Caco-2 (cell line): ENCODE data around the gene ZNF184. TPM values are rescaled to one million over a fixed set of nuclear protein-coding genes. Genes with fewer than 3 reads are reported as not detected.

ENCODE experiments used
- BruUV-seq: library from RNA; stranded (reverse); fragments of 400-500 nt; replicated peaks from 2 replicates; lab custom pipeline; 2021; lab: Mats Ljungman, UMichigan
- CTCF ChIA-PET: fragments of 300-600 bp; sonication (Branson Sonifier 250); formaldehyde crosslinking; loops from one replicate; lab custom pipeline; 2022; ENCODE audit warnings: antibody characterized with exemption; lab: Charles Lee
- POLR2A ChIA-PET: fragments of 300-600 bp; sonication (Branson Sonifier 250); formaldehyde crosslinking; loops from one replicate; lab custom pipeline; 2022; ENCODE audit warnings: antibody characterized with exemption; lab: Charles Lee
- DNase-seq, 2 experiments: peaks; one replicate each; pipeline versions ENCODE4 v3.0.0 to v3.0.0-alpha.2; 2020 to 2022
- H3K27me3 ChIP-seq: replicated peaks from 2 replicates; pipeline ENCODE4 v1.6.0; 2011; ENCODE audit warnings: low read length; ENCODE audit not compliant: control insufficient read depth, insufficient read depth
- H3K36me3 ChIP-seq: 2 replicates; pipeline ENCODE4 v1.5.1; 2011; ENCODE audit warnings: low read length; ENCODE audit not compliant: control insufficient read depth, insufficient read depth
- H3K4me1 ChIP-seq: fragments of 250-450 bp; sonication (Bioruptor Pico); 2 replicates; pipeline ENCODE4 v1.5.1; 2020; ENCODE audit warnings: mild to moderate bottlenecking
- H3K4me3 ChIP-seq: 2 replicates; pipeline ENCODE4 v1.5.1; 2011; ENCODE audit warnings: low read depth, mild to moderate bottlenecking, control low read depth, low read length
- H3K9me3 ChIP-seq: fragments of 250-450 bp; sonication (Bioruptor Pico); 2 replicates; pipeline ENCODE4 v1.5.1; 2020; ENCODE audit warnings: mild to moderate bottlenecking, moderate library complexity
- H3K27ac Mint-ChIP-seq: one replicate; pipeline ENCODE4 v1.8.0; 2022; ENCODE audit warnings: mixed read lengths; ENCODE audit not compliant: unreplicated experiment
- H3K27me3 Mint-ChIP-seq: one replicate; pipeline ENCODE4 v1.8.0; 2022; ENCODE audit warnings: mixed read lengths; ENCODE audit not compliant: insufficient read depth, unreplicated experiment
- H3K36me3 Mint-ChIP-seq: one replicate; pipeline ENCODE4 v1.8.0; 2022; ENCODE audit warnings: mild to moderate bottlenecking, mixed read lengths; ENCODE audit not compliant: insufficient read depth, unreplicated experiment
- H3K4me1 Mint-ChIP-seq: one replicate; pipeline ENCODE4 v1.8.0; 2022; ENCODE audit warnings: low read depth, mixed read lengths; ENCODE audit not compliant: unreplicated experiment
- H3K4me3 Mint-ChIP-seq: one replicate; pipeline ENCODE4 v1.8.0; 2022; ENCODE audit warnings: mild to moderate bottlenecking, moderate library complexity, mixed read lengths; ENCODE audit not compliant: unreplicated experiment
- H3K9me3 Mint-ChIP-seq: one replicate; pipeline ENCODE4 v1.8.0; 2022; ENCODE audit warnings: mixed read lengths; ENCODE audit not compliant: unreplicated experiment
- CTCF ChIP-seq, 2 experiments: fragments of 200-600 bp in 1 of 2; IDR thresholded peaks; 1 replicate in 1 of 2; 2 replicates in 1 of 2; pipeline versions ENCODE4 v1.5.1 to v1.8.0; 2011 to 2022; ENCODE audit warnings: antibody characterized with exemption in 1 of 2, control low read depth in 1 of 2, inconsistent platforms in 1 of 2, low read depth in 1 of 2, low read length in 1 of 2, mild to moderate bottlenecking in 1 of 2, moderate library complexity in 1 of 2; ENCODE audit not compliant: insufficient read depth in 1 of 2, severe bottlenecking in 1 of 2, unreplicated experiment in 1 of 2
- intact Hi-C: fragments of 100-400 bp; cut with micrococcal nuclease; formaldehyde crosslinking; loops from one replicate; pipeline ENCODE4 v1.10.0; 2022; ENCODE audit not compliant: unreplicated experiment
- total RNA-seq: library from RNA; stranded (reverse); gene quantifications from 2 replicates; pipeline ENCODE4 v1.2.3, GENCODE V29; 2022

Gene ZNF184
- total RNA-seq, 1 experiment from 2014 or later, result 3.9 TPM

- Histone ChIP-seq H3K4me3 (peak overlapping the region; percentile 56), H3K27me3 (no peaks in the 10 kb centered on the region), H3K36me3 (no peaks in the 10 kb centered on the region), H3K9me3 (no peaks in the 10 kb centered on the region), H3K4me1 (no peaks in the 10 kb centered on the region)
- Mint-ChIP-seq H3K4me3 (peak overlapping the region; percentile 86), H3K36me3 (peaks cover 20% of the 10 kb centered on the region), H3K27me3 (peaks cover 3% of the 10 kb centered on the region), H3K9me3 (no peaks in the 10 kb centered on the region), H3K4me1 (peaks cover 31% of the 10 kb centered on the region), H3K27ac (peak overlapping the region; percentile 88)
- intact Hi-C loops, result loop anchor here (2.0 kb wide), 1 partner anchor 24 kb away; no protein-coding TSS in a partner anchor
- TF ChIP-seq CTCF (IDR thresholded peaks at IDR 0.05; ENCODE audit: insufficient read depth in 1 of 2, low read depth in 1 of 2, low read length in 1 of 2, severe bottlenecking in 1 of 2, unreplicated experiment in 1 of 2), result no peak
- DNase-seq, result peak; percentile 73 to 76
- ChIA-PET POLR2A (interaction anchor here (1.0 kb wide), 1 partner anchor 30 kb away, joined by 3 read pairs; the partner anchor contains the start of gene ZNF184), CTCF (interaction anchor here (1.0 kb wide), 1 partner anchor 250 kb away, joined by 3 read pairs; no protein-coding TSS in a partner anchor)
- no TSS peak for BruUV-seq
These were observed 29.9 kb upstream of the ZNF184 start for GRCh38 chr6:27502508-27503435.

- no peak overlapping the region for H3K27ac Mint-ChIP-seq
- Histone ChIP-seq H3K36me3 (no peaks in the 10 kb centered on the region), H3K4me1 (no peaks in the 10 kb centered on the region), H3K27me3 (no peaks in the 10 kb centered on the region), H3K4me3 (no peak overlapping the region), H3K9me3 (no peaks in the 10 kb centered on the region)
- CTCF ChIA-PET, result no interaction called here
- H3K4me1 Mint-ChIP-seq, result peaks cover 25% of the 10 kb centered on the region
- TF ChIP-seq CTCF (IDR thresholded peaks at IDR 0.05; ENCODE audit: insufficient read depth in 1 of 2, low read depth in 1 of 2, low read length in 1 of 2, severe bottlenecking in 1 of 2, unreplicated experiment in 1 of 2), result no peak
- intact Hi-C loops, result no loop called here
- peaks cover 3% of the 10 kb centered on the region for H3K27me3 Mint-ChIP-seq
- POLR2A ChIA-PET, result no interaction called here
- DNase-seq, result no peak
- no peaks in the 10 kb centered on the region for H3K9me3 Mint-ChIP-seq
- no TSS peak for BruUV-seq
- peaks cover 20% of the 10 kb centered on the region for H3K36me3 Mint-ChIP-seq
- no peak overlapping the region for H3K4me3 Mint-ChIP-seq
These were observed 28.3 kb upstream of the ZNF184 start for GRCh38 chr6:27501187-27501586.

GRCh38 chr6:27500177-27500576, 27.3 kb upstream of the ZNF184 start:
- Mint-ChIP-seq H3K36me3 (peaks cover 25% of the 10 kb centered on the region), H3K4me1 (peaks cover 20% of the 10 kb centered on the region), H3K9me3 (no peaks in the 10 kb centered on the region), H3K4me3 (no peak overlapping the region), H3K27me3 (peaks cover 3% of the 10 kb centered on the region), H3K27ac (no peak overlapping the region)
- no TSS peak for BruUV-seq
- Histone ChIP-seq H3K4me3 (no peak overlapping the region), H3K4me1 (no peaks in the 10 kb centered on the region), H3K9me3 (no peaks in the 10 kb centered on the region), H3K36me3 (no peaks in the 10 kb centered on the region), H3K27me3 (no peaks in the 10 kb centered on the region)
- no peak for DNase-seq
- intact Hi-C loops, result no loop called here
- ChIA-PET POLR2A (no interaction called here), CTCF (no interaction called here)
- no peak for TF ChIP-seq CTCF (IDR thresholded peaks at IDR 0.05; ENCODE audit: insufficient read depth in 1 of 2, low read depth in 1 of 2, low read length in 1 of 2, severe bottlenecking in 1 of 2, unreplicated experiment in 1 of 2)
